Mucosa of rectum (tissue), 2 donors: ENCODE measurements around the gene KCNG3.
A peak's percentile ranks its signal among the peaks of the same experiment; 100 is the strongest.

Experiments used
- H3K27ac ChIP-seq, 2 donors: one replicate each; pipeline ENCODE4 v1.7.0; 2013; ENCODE audit warnings: inconsistent platforms in 2 of 2, low read depth in 2 of 2, low read length in 2 of 2
- H3K27me3 ChIP-seq, 2 donors: one replicate each; pipeline ENCODE4 v1.7.0; 2013; ENCODE audit warnings: low read length in 2 of 2; ENCODE audit not compliant: control insufficient read depth in 2 of 2, insufficient read depth in 2 of 2
- H3K36me3 ChIP-seq, 2 donors: one replicate each; pipeline ENCODE4 v1.7.0; 2013; ENCODE audit warnings: low read length in 2 of 2; ENCODE audit not compliant: control insufficient read depth in 2 of 2, insufficient read depth in 2 of 2
- H3K4me1 ChIP-seq, 2 donors: one replicate each; pipeline ENCODE4 v1.7.0; 2013; ENCODE audit warnings: low read length in 2 of 2, mild to moderate bottlenecking in 1 of 2; ENCODE audit not compliant: control insufficient read depth in 2 of 2, insufficient read depth in 2 of 2
- H3K4me3 ChIP-seq, 2 donors: one replicate each; pipeline ENCODE4 v1.7.0; 2013; ENCODE audit warnings: low read length in 2 of 2
- H3K9ac ChIP-seq, 2 donors: one replicate each; pipeline ENCODE4 v1.7.0; 2013; ENCODE audit warnings: low read length in 2 of 2, low read depth in 1 of 2, mild to moderate bottlenecking in 1 of 2
- H3K9me3 ChIP-seq, 2 donors: one replicate each; pipeline ENCODE4 v1.7.0; 2013; ENCODE audit warnings: low read length in 2 of 2; ENCODE audit not compliant: control insufficient read depth in 2 of 2
- donor health status: healthy.
- donor health status: Normal muscosa, but diverticular disease.

Gene KCNG3

GRCh38 chr2:42493468-42494354 lies at the start of gene KCNG3:
KCNG3 (minus strand) TSS chr2:42493982; CDS start chr2:42493501, 481 bp downstream.
- H3K4me1 ChIP-seq, result peaks cover 7 to 8% of the 10 kb centered on the region in 2 donors
- peak within 1 kb of the TSS; percentile 65 to 76 for H3K27ac ChIP-seq
- H3K27me3 ChIP-seq, result peaks cover 0 to 2% of the 10 kb centered on the region in 2 donors
- peak within 1 kb of the TSS; percentile 77 to 82 for H3K4me3 ChIP-seq
- H3K9ac ChIP-seq, result peak within 1 kb of the TSS; percentile 47 to 73
- no peaks in the 10 kb centered on the region for H3K36me3 ChIP-seq
- no peaks in the 10 kb centered on the region for H3K9me3 ChIP-seq

GRCh38 chr2:42542871-42543270 lies 49.1 kb upstream of the KCNG3 start:
- no peaks in the 10 kb centered on the region for H3K4me1 ChIP-seq

GRCh38 chr2:42537493-42537892 lies 43.7 kb upstream of the KCNG3 start:
- H3K4me1 ChIP-seq, result no peaks in the 10 kb centered on the region
- no peak overlapping the region for H3K4me3 ChIP-seq
- no peaks in the 10 kb centered on the region for H3K9me3 ChIP-seq
- no peak overlapping the region for H3K9ac ChIP-seq
- no peaks in the 10 kb centered on the region for H3K27me3 ChIP-seq
- no peak overlapping the region for H3K27ac ChIP-seq
- H3K36me3 ChIP-seq, result no peaks in the 10 kb centered on the region

More at GRCh38 chr2:42542871-42543270, 49.1 kb upstream of the KCNG3 start:
- no peaks in the 10 kb centered on the region for H3K9me3 ChIP-seq
- H3K9ac ChIP-seq, result no peak overlapping the region
- no peak overlapping the region for H3K27ac ChIP-seq
- H3K4me3 ChIP-seq, result no peak overlapping the region
- H3K36me3 ChIP-seq, result no peaks in the 10 kb centered on the region
- H3K27me3 ChIP-seq, result no peaks in the 10 kb centered on the region

- Histone ChIP-seq H3K9ac (no peak overlapping the region), H3K27me3 (no peaks in the 10 kb centered on the region), H3K27ac (no peak overlapping the region), H3K4me1 (no peaks in the 10 kb centered on the region), H3K4me3 (no peak overlapping the region), H3K36me3 (no peaks in the 10 kb centered on the region), H3K9me3 (no peaks in the 10 kb centered on the region)
These were observed 38.6 kb upstream of the KCNG3 start for GRCh38 chr2:42532397-42532796.

GRCh38 chr2:42523341-42523740 lies 29.6 kb upstream of the KCNG3 start:
- Histone ChIP-seq H3K36me3 (no peaks in the 10 kb centered on the region), H3K9ac (no peak overlapping the region), H3K4me1 (no peaks in the 10 kb centered on the region), H3K9me3 (no peaks in the 10 kb centered on the region), H3K27me3 (no peaks in the 10 kb centered on the region), H3K27ac (no peak overlapping the region), H3K4me3 (no peak overlapping the region)

- H3K27ac ChIP-seq, result no peak overlapping the region
- no peaks in the 10 kb centered on the region for H3K4me1 ChIP-seq
- H3K4me3 ChIP-seq, result no peak overlapping the region
- H3K9me3 ChIP-seq, result no peaks in the 10 kb centered on the region
- H3K9ac ChIP-seq, result no peak overlapping the region
- no peaks in the 10 kb centered on the region for H3K36me3 ChIP-seq
- H3K27me3 ChIP-seq, result no peaks in the 10 kb centered on the region
These were observed 28.3 kb upstream of the KCNG3 start for GRCh38 chr2:42522035-42522434.

- Histone ChIP-seq H3K27me3 (no peaks in the 10 kb centered on the region), H3K9me3 (no peaks in the 10 kb centered on the region), H3K36me3 (no peaks in the 10 kb centered on the region), H3K4me1 (no peaks in the 10 kb centered on the region), H3K4me3 (no peak overlapping the region), H3K27ac (no peak overlapping the region), H3K9ac (no peak overlapping the region)
These were observed 25.8 kb upstream of the KCNG3 start for GRCh38 chr2:42519624-42520023.

- Histone ChIP-seq H3K27me3 (no peaks in the 10 kb centered on the region), H3K27ac (no peak overlapping the region), H3K36me3 (no peaks in the 10 kb centered on the region), H3K9ac (no peak overlapping the region), H3K4me3 (no peak overlapping the region), H3K4me1 (peaks cover 0 to 4% of the 10 kb centered on the region in 2 donors), H3K9me3 (no peaks in the 10 kb centered on the region)
These were observed 22.7 kb upstream of the KCNG3 start for GRCh38 chr2:42516418-42516901.

GRCh38 chr2:42513252-42513918 lies 19.6 kb upstream of the KCNG3 start:
- Histone ChIP-seq H3K9me3 (no peaks in the 10 kb centered on the region), H3K4me3 (no peak overlapping the region), H3K27me3 (no peaks in the 10 kb centered on the region), H3K36me3 (no peaks in the 10 kb centered on the region), H3K4me1 (peaks cover 0 to 4% of the 10 kb centered on the region in 2 donors), H3K27ac (no peak overlapping the region), H3K9ac (no peak overlapping the region)

- no peaks in the 10 kb centered on the region for H3K36me3 ChIP-seq
- peaks cover 0 to 4% of the 10 kb centered on the region in 2 donors for H3K4me1 ChIP-seq
- H3K9me3 ChIP-seq, result no peaks in the 10 kb centered on the region
- H3K27me3 ChIP-seq, result no peaks in the 10 kb centered on the region
- no peak overlapping the region for H3K9ac ChIP-seq
- H3K27ac ChIP-seq, result no peak overlapping the region
- H3K4me3 ChIP-seq, result no peak overlapping the region
These were observed 16.9 kb upstream of the KCNG3 start for GRCh38 chr2:42510608-42511243.
